Activated T-helper 1 cell treated with anti-CD3 and anti-CD28 coated beads, Interleukin-2, amount 50 U/mL, for 16 hours (primary cell): ENCODE measurements around the gene DHX36.

Source experiments
- DNase-seq, 2 donors: peaks; one replicate each; pipeline ENCODE4 v3.0.0-alpha.2; 2020; ENCODE audit warnings: low read depth in 1 of 2, low spot score in 1 of 2

DHX36 gene, protein sequence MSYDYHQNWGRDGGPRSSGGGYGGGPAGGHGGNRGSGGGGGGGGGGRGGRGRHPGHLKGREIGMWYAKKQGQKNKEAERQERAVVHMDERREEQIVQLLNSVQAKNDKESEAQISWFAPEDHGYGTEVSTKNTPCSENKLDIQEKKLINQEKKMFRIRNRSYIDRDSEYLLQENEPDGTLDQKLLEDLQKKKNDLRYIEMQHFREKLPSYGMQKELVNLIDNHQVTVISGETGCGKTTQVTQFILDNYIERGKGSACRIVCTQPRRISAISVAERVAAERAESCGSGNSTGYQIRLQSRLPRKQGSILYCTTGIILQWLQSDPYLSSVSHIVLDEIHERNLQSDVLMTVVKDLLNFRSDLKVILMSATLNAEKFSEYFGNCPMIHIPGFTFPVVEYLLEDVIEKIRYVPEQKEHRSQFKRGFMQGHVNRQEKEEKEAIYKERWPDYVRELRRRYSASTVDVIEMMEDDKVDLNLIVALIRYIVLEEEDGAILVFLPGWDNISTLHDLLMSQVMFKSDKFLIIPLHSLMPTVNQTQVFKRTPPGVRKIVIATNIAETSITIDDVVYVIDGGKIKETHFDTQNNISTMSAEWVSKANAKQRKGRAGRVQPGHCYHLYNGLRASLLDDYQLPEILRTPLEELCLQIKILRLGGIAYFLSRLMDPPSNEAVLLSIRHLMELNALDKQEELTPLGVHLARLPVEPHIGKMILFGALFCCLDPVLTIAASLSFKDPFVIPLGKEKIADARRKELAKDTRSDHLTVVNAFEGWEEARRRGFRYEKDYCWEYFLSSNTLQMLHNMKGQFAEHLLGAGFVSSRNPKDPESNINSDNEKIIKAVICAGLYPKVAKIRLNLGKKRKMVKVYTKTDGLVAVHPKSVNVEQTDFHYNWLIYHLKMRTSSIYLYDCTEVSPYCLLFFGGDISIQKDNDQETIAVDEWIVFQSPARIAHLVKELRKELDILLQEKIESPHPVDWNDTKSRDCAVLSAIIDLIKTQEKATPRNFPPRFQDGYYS

DNA sequence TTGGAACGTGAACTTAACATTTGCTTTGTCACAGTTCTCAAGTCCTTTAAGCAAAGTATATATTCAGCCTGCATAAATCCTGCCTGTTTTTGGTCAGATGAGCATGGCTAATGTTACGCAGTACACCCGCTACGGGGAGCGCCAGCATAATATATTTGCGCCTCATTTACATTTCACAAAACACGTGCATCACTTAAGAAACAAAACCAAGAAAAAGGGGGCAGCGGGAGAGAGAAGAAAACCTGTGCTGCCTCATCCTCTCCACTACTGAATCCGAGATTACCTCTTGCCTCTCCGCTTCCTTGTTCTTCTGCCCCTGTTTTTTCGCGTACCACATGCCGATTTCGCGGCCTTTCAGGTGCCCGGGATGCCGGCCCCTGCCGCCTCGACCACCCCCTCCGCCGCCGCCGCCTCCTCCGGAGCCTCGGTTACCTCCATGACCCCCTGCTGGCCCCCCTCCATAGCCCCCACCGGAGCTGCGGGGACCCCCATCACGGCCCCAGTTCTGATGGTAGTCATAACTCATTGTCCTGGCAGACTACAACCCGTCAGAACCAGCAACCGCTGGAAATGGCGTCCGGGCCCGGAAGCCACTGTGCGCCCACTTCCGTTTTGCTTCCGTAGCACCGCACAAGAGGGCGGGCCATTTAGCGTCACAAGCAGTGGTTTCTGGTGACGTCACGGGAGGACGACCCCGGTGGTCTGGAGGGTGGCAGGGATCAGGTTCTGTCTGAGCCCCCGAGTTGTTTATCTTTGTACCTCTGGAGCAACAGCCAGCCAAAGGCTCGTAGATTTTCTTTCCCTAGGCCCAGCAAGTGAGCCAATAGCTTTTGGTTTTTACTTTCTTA is at the start of gene DHX36:
DHX36 (minus strand) TSS at position 597 of the 848 bp plus-strand sequence; CDS start at position 526, 71 bp downstream.
- peak; percentile 76 to 79 for DNase-seq

- no peak for DNase-seq
Observed at GRCh38 chr3:154367221-154367620, 42.9 kb upstream of the DHX36 start.

- no peak for DNase-seq
Observed at GRCh38 chr3:154364849-154365248, 40.6 kb upstream of the DHX36 start.

DNA sequence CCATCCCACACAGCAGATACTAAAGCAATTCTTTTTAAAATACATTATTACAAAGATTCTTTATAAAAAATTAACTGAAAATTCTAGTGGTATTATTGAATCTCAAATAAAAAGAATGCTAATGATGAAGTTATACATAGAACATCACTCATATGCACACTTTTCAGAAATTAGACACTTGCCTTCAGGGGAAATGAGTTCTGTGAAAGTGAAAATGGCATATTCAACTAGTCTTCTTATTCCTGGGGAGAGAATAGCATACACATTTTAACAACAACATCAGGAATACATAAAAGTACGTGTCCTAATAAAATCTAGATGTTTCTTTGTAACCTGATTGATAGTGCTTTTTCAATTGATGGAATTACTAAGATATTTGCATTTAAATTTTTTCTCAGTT is 36.8 kb upstream of the DHX36 start:
- DNase-seq = no peak

DNA sequence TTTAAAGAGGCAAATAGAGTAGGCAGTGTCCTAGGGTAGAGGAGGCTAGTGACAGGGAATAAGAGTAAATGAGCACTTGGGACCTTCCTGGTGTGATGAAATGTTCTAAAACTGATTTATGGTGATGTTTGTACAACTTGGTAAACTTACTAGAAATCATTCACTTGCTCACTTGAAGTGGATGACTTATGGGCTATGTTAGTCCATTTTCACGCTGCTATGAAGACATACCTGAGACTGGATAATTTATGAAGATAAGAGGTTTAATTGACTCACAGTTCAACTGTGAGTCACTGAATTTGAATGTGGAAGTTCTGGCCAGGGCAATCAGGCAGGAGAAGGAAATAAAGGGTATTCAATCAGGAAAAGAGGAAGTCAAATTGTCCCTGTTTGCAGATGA is 31.7 kb upstream of the DHX36 start:
- no peak for DNase-seq

- no peak for DNase-seq
Observed at GRCh38 chr3:154349223-154349622, 24.9 kb upstream of the DHX36 start.

- DNase-seq = no peak
Observed at GRCh38 chr3:154345422-154346122, 21.3 kb upstream of the DHX36 start.

- DNase-seq = no peak
Observed at GRCh38 chr3:154338570-154338969, 14.3 kb upstream of the DHX36 start.

DNA sequence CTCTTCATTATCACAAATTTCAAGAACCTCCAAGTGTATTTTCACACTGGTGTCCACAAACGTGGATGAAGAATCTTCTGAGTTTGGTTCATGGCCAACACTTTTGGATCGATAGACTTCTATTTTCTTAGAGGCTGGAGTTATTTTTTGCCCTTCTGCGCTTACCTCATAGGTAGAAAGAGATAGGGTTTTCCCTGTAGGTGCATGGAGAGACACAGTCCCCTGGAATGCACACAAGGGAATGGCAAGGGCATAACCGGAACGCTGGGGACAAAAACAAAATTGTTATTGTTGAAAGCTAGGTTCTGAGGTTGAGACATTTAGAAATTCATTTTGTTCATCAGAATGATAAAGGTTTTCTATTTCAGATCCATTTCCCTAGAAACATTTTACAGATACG is 13.7 kb upstream of the DHX36 start:
- no peak for DNase-seq

DNA sequence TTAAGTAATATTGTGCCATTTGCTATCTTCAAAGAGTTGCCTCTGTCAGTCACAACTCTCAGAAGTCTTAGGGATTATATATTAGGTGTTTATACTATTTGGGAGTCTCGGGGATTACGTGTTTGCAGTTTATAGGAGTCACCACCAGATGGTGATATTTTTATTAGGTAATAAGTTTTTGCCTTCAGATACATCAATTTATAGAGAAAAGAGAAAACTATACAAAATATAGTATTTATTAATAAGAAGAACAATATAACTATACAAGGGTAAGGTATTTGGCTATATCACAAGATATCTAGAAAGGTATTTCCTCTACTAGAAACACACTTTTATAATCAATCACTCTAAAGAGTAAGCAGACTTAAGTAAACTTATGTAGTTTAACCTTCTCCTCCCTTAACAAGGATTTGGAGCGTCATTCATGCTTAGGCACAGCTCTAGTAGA is 10.7 kb upstream of the DHX36 start:
- DNase-seq = no peak

GRCh38 chr3:154327871-154328270 is 3.6 kb upstream of the DHX36 start:
- DNase-seq = no peak

GRCh38 chr3:154324919-154325318 is 632 bp upstream of the DHX36 start:
- no peak for DNase-seq

DNA sequence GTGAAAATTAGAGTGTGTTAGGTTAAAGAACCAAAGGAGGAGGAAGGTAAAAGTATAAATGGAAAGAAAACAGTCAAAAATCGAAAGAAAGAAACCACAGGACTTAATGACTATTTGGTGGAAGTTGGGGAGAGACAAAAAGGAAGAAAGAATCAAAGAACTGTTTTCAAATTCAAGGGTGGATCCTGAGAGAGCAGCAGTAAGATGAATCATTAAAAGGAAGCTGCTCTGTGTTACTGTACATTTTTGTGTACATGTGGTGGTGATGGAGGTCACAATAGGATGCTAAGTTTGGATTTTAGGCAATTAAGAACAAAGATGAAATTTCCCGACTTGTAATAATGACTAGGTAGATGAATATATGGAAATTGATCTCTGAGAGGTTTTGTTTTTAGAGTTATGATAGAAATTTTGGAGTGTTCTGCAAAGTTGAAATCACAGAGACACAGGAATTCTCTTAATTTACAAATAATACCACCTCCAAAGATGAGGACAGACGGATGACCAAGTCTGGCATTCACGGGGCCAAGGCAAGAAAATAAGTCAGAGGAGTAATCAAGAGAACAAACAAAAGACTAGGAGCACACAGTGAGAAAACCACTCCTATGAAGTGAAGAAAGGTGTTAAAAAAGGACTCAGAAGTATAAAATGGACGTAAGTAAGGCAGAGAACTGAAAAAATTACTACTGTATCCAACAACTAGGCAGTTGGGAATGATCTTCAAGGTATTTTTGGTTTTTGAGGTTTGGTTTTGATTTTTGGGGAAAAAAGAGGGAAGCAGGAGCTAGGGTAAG is 7.1 kb downstream of the DHX36 start:
- DNase-seq = no peak

- DNase-seq = no peak
Observed at GRCh38 chr3:154314152-154314551, 10.1 kb downstream of the DHX36 start.

DNA sequence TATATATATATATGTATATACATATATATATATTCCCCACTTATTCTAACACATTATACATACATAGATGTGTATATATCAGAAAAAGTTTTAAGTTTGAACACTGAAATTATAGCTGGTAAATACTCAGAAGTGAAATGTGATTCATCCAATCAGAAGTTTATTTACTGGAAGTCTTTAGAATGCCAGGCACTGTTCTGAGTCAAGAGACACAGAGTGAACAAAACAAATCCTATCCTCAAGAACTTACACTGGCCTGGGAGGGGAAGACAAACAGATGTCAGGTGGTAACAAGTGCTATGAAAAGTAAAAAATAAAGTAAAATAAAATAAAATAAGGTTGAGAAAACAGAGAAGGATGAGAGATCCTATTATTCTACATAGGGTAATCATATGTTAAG is 13.4 kb downstream of the DHX36 start:
- no peak for DNase-seq

DNA sequence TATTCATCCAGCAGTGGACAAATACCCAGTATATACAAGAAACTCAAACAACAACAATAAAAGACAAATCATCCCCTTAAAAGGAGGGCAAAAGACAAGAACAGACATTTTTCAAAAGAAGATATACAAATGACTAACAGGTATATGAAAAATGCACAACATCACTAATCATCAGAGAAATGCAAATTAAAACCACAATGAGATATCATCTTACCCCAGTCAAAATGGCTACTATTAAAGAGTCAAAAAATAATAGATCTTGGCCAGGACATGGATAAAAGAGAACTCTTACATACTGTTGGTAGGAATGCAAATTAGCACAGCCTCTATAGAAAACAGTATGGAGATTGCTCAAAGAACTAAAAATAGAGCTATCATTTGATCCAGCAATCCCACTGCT is 16.9 kb downstream of the DHX36 start:
- no peak for DNase-seq

GRCh38 chr3:154304936-154305335 is 19.4 kb downstream of the DHX36 start:
- no peak for DNase-seq

DNA sequence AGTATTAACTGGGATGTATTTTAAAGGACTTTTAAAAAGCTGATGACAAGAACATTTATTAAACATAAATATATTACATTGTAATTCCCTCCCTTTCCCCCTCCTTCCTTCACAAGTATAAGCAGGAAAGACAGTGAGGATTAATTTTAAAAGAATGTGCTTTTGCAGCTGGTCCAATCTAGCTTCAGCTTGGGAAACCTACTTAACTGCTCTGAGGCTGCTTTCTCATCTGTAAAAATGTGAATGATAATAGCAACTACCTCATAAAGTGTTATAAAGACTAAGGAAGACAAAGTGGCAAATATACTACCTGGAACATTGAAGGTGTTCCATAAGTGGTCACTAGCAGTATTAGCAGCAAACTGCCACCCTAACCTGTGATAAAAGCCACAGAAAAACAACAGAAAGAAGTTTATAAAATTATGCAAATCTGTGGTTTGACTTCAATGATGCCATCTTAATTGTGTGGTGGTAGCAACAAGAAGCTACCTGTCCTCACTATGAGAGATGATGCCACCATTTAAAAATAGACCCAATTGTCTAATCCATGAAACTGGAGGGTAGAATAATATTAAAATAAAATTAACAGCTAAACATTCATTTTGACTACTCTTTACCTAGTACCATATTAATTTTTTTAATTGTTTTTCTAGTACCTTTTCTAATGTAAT is 20.0 kb downstream of the DHX36 start:
- DNase-seq = no peak

GRCh38 chr3:154301561-154301960 is 22.7 kb downstream of the DHX36 start:
- DNase-seq = no peak
